HEK293 (cell line): ENCODE data around the gene AHRR.

Experiments
- CTCF ChIA-PET: fragments of 350-600 bp; formaldehyde crosslinking; extraction: SDS; loops from one replicate; lab custom pipeline; 2021; ENCODE audit warnings: antibody characterized with exemption; lab: Yijun Ruan, JAX
- POLR2A ChIA-PET: fragments of 300-600 bp; formaldehyde crosslinking; extraction: SDS; loops from one replicate; lab custom pipeline; 2020; ENCODE audit warnings: antibody characterized with exemption, inconsistent platforms; lab: Yijun Ruan, JAX
- H3K27ac ChIP-seq: fragments of 200-500 bp; sonication (Bioruptor generic); 2 replicates; pipeline ENCODE4 v1.5.1; 2014; ENCODE audit warnings: low read depth, low read length, control low read depth, inconsistent platforms; ENCODE audit errors: extremely low read depth
- H3K36me3 ChIP-seq, 2 experiments: fragments of 200-500 bp in 1 of 2; sonication (Bioruptor generic) in 1 of 2; 1 replicate in 1 of 2; 2 replicates in 1 of 2; pipeline ENCODE4 v1.5.1; 2014 to 2017; ENCODE audit warnings: inconsistent platforms in 2 of 2, low read length in 2 of 2; ENCODE audit not compliant: control insufficient read depth in 2 of 2, insufficient read depth in 1 of 2
- H3K4me1 ChIP-seq: fragments of 200-500 bp; sonication (Bioruptor generic); 2 replicates; pipeline ENCODE4 v1.5.1; 2014; ENCODE audit warnings: mild to moderate bottlenecking, low read length, inconsistent platforms; ENCODE audit not compliant: control insufficient read depth, insufficient read depth
- H3K4me3 ChIP-seq: 2 replicates; pipeline ENCODE4 v1.5.1; 2011; ENCODE audit warnings: low read depth, mild to moderate bottlenecking, control low read depth, low read length, moderate library complexity
- H3K9me3 ChIP-seq: fragments of 200-500 bp; sonication (Bioruptor generic); 2 replicates; pipeline ENCODE4 v1.5.1; 2014; ENCODE audit warnings: low read depth, low read length, inconsistent platforms; ENCODE audit not compliant: control insufficient read depth, insufficient read depth
- PATZ1 ChIP-seq: fragments of 450-650 bp; formaldehyde crosslinking; IDR thresholded peaks from 2 replicates; pipeline ENCODE4 v1.5.1; 2016; ENCODE audit warnings: missing biosample characterization, missing genetic modification characterization
- ZBTB1 ChIP-seq: fragments of 450-650 bp; formaldehyde crosslinking; IDR thresholded peaks from 2 replicates; pipeline ENCODE4 v1.5.1; 2016; ENCODE audit warnings: missing biosample characterization, missing genetic modification characterization
- ZBTB44 ChIP-seq: fragments of 450-650 bp; IDR thresholded peaks from 2 replicates; pipeline ENCODE4 v1.5.1; 2018; ENCODE audit warnings: missing biosample characterization, mild to moderate bottlenecking, missing genetic modification characterization
- ZNF112 ChIP-seq: fragments of 450-650 bp; formaldehyde crosslinking; IDR thresholded peaks from 2 replicates; pipeline ENCODE4 v1.5.0; 2017; ENCODE audit warnings: missing biosample characterization, missing genetic modification characterization
- ZNF138 ChIP-seq: fragments of 450-650 bp; formaldehyde crosslinking; IDR thresholded peaks from 2 replicates; pipeline ENCODE4 v1.5.1; 2016; ENCODE audit warnings: missing biosample characterization, missing genetic modification characterization, borderline replicate concordance
- ZNF148 ChIP-seq: fragments of 450-650 bp; formaldehyde crosslinking; IDR thresholded peaks from 2 replicates; pipeline ENCODE4 v1.5.0; 2017; ENCODE audit warnings: missing biosample characterization, missing genetic modification characterization, borderline replicate concordance
- ZNF221 ChIP-seq: fragments of 450-650 bp; formaldehyde crosslinking; IDR thresholded peaks from 2 replicates; pipeline ENCODE4 v1.5.1; 2017; ENCODE audit warnings: missing biosample characterization, missing genetic modification characterization, borderline replicate concordance
- ZNF302 ChIP-seq: fragments of 450-650 bp; formaldehyde crosslinking; IDR thresholded peaks from 2 replicates; pipeline ENCODE4 v1.5.1; 2016; ENCODE audit warnings: missing biosample characterization, missing genetic modification characterization, low read depth
- ZNF362 ChIP-seq: fragments of 450-650 bp; formaldehyde crosslinking; IDR thresholded peaks from 2 replicates; pipeline ENCODE4 v1.5.1; 2016; ENCODE audit warnings: missing biosample characterization, missing genetic modification characterization
- ZNF433 ChIP-seq: fragments of 450-650 bp; formaldehyde crosslinking; IDR thresholded peaks from 2 replicates; pipeline ENCODE4 v1.5.1; 2016; ENCODE audit warnings: missing biosample characterization, missing genetic modification characterization, low read depth
- ZNF518A ChIP-seq: fragments of 450-650 bp; formaldehyde crosslinking; conservative IDR thresholded peaks from 2 replicates; pipeline ENCODE4 v1.5.1; 2016; ENCODE audit warnings: low read depth, missing biosample characterization, missing genetic modification characterization
- ZNF571 ChIP-seq: fragments of 450-650 bp; formaldehyde crosslinking; IDR thresholded peaks from 2 replicates; pipeline ENCODE4 v1.5.0; 2017; ENCODE audit warnings: missing biosample characterization, missing genetic modification characterization
- ZNF600 ChIP-seq: fragments of 450-650 bp; formaldehyde crosslinking; IDR thresholded peaks from 2 replicates; pipeline ENCODE4 v1.5.1; 2016; ENCODE audit warnings: missing biosample characterization, missing genetic modification characterization
- ZNF610 ChIP-seq: fragments of 450-650 bp; formaldehyde crosslinking; IDR thresholded peaks from 2 replicates; pipeline ENCODE4 v1.5.1; 2016; ENCODE audit warnings: missing biosample characterization, missing genetic modification characterization, borderline replicate concordance
- ZNF621 ChIP-seq: fragments of 450-650 bp; formaldehyde crosslinking; IDR thresholded peaks from 2 replicates; pipeline ENCODE4 v1.5.1; 2017; ENCODE audit warnings: missing biosample characterization, missing genetic modification characterization
- ZNF658 ChIP-seq: fragments of 450-650 bp; formaldehyde crosslinking; IDR thresholded peaks from 2 replicates; pipeline ENCODE4; 2016; ENCODE audit warnings: missing biosample characterization, missing genetic modification characterization
- ZNF664 ChIP-seq: fragments of 450-650 bp; formaldehyde crosslinking; IDR thresholded peaks from 2 replicates; pipeline ENCODE4 v1.5.1; 2016; ENCODE audit warnings: missing biosample characterization, missing genetic modification characterization
- ZNF677 ChIP-seq: fragments of 450-650 bp; IDR thresholded peaks from 2 replicates; pipeline ENCODE4 v1.5.0; 2018; ENCODE audit warnings: missing biosample characterization, mild to moderate bottlenecking, missing genetic modification characterization, moderate library complexity
- ZNF792 ChIP-seq: fragments of 450-650 bp; formaldehyde crosslinking; IDR thresholded peaks from 2 replicates; pipeline ENCODE4 v1.5.1; 2016; ENCODE audit warnings: missing biosample characterization, missing genetic modification characterization
- ZSCAN23 ChIP-seq: fragments of 450-650 bp; formaldehyde crosslinking; IDR thresholded peaks from 2 replicates; pipeline ENCODE4 v1.5.1; 2016; ENCODE audit warnings: missing biosample characterization, missing genetic modification characterization

AHRR gene

GRCh38 chr5:484556-484955, 163.0 kb downstream of the AHRR start:
- Histone ChIP-seq H3K9me3 (no peaks in the 10 kb centered on the region), H3K4me1 (no peaks in the 10 kb centered on the region), H3K4me3 (no peak overlapping the region), H3K36me3 (no peaks in the 10 kb centered on the region; a peak in 1 of 3 replicates), H3K27ac (no peak overlapping the region)
- CTCF ChIA-PET, result no interaction called here
- POLR2A ChIA-PET, result no interaction called here
- TF ChIP-seq ZNF600 (tag by site-specific recombination) (no peak), ZNF138 (no peak), ZBTB1 (tag by site-specific recombination) (no peak), ZNF792 (tag by site-specific recombination) (no peak), ZNF571 (tag by site-specific recombination) (no peak), ZNF362 (tag by site-specific recombination) (no peak), ZNF302 (tag by site-specific recombination) (no peak), ZNF658 (tag by site-specific recombination) (no peak), ZNF148 (tag by site-specific recombination) (no peak), ZNF621 (tag by site-specific recombination) (no peak), ZNF610 (no peak), ZNF664 (tag by site-specific recombination) (no peak), ZNF221 (tag by site-specific recombination) (no peak), ZSCAN23 (no peak), ZNF433 (tag by site-specific recombination) (no peak), ZNF112 (tag by site-specific recombination) (no peak), ZNF518A (tag by site-specific recombination) (no peak), ZNF677 (tag by site-specific recombination) (no peak), PATZ1 (tag by site-specific recombination) (no peak), ZBTB44 (tag by site-specific recombination) (no peak)
